ENCODE data around the gene LHX5. TPM values are rescaled to one million over a fixed set of nuclear protein-coding genes. Genes with fewer than 3 reads are reported as not detected.

Gene LHX5
- total RNA-seq = not detected
- not detected for polyA plus RNA-seq
- long read RNA-seq, donor 1 = 0 reads
- long read RNA-seq, donor 2 = 0 reads

DNA sequence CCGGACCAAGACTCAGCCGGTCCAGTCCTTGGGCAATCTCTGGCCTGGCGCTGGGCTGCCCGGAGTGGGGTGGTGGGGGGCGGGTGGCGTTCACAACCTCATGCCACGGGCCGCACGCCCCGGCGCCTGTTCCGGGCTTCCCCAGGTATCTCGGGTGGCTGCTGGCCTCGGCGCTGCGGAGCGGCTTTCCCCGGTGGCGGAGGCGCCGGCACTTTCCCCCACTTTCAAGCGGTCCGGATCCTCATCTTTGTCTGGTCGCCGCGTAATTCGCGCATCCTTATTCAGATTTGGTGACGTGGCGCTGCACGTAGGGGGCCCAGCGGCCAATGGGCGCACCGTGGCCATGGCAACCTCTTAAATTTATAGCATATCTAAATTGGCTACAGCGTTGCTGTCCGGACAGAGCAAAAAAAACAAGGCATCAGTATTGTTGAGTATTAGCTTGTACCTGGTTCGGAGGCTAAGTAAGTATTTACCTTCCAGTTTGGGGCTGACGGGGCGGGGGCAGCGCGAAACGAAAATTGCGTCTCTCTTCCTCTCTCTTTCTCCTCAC, at the start of gene LHX5:
TSS of gene LHX5 (minus strand) at position 253 of the 553 bp plus-strand sequence. CDS start 373 bp downstream, outside the sequence.
- WGBS, 5 donors = 4 to 7% (median 5%) methylated on average over 25 to 43 of the region's 43 CpGs
- Histone ChIP-seq H3K4me1 (peaks cover 11 to 62% (median 27%) of the 10 kb centered on the region in 6 donors), H3K36me3 (no peaks in the 10 kb centered on the region), H3K4me3 (no peak within 1 kb of the TSS), H3K27me3 (replicated peaks in 1 of 7) (peaks cover 0 to 100% (median 98%) of the 10 kb centered on the region in 7 donors), H3K9me3 (no peaks in the 10 kb centered on the region), H3K27ac (no peak within 1 kb of the TSS)
- TF ChIP-seq POLR2AphosphoS5 (IDR thresholded peaks at IDR 0.05) = no peak
- TF ChIP-seq, protein P1, sequence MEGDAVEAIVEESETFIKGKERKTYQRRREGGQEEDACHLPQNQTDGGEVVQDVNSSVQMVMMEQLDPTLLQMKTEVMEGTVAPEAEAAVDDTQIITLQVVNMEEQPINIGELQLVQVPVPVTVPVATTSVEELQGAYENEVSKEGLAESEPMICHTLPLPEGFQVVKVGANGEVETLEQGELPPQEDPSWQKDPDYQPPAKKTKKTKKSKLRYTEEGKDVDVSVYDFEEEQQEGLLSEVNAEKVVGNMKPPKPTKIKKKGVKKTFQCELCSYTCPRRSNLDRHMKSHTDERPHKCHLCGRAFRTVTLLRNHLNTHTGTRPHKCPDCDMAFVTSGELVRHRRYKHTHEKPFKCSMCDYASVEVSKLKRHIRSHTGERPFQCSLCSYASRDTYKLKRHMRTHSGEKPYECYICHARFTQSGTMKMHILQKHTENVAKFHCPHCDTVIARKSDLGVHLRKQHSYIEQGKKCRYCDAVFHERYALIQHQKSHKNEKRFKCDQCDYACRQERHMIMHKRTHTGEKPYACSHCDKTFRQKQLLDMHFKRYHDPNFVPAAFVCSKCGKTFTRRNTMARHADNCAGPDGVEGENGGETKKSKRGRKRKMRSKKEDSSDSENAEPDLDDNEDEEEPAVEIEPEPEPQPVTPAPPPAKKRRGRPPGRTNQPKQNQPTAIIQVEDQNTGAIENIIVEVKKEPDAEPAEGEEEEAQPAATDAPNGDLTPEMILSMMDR (IDR thresholded peaks at IDR 0.05 in 8 of 11, conservative IDR thresholded peaks at IDR 0.05 in 3 of 11) = no peak
- TF ChIP-seq POLR2A (IDR thresholded peaks at IDR 0.05) = no peak
- DNase-seq = no peak
- intact Hi-C loops (cut with DNase I; ENCODE audit: low total_unique reads) = no loop called here

DNA sequence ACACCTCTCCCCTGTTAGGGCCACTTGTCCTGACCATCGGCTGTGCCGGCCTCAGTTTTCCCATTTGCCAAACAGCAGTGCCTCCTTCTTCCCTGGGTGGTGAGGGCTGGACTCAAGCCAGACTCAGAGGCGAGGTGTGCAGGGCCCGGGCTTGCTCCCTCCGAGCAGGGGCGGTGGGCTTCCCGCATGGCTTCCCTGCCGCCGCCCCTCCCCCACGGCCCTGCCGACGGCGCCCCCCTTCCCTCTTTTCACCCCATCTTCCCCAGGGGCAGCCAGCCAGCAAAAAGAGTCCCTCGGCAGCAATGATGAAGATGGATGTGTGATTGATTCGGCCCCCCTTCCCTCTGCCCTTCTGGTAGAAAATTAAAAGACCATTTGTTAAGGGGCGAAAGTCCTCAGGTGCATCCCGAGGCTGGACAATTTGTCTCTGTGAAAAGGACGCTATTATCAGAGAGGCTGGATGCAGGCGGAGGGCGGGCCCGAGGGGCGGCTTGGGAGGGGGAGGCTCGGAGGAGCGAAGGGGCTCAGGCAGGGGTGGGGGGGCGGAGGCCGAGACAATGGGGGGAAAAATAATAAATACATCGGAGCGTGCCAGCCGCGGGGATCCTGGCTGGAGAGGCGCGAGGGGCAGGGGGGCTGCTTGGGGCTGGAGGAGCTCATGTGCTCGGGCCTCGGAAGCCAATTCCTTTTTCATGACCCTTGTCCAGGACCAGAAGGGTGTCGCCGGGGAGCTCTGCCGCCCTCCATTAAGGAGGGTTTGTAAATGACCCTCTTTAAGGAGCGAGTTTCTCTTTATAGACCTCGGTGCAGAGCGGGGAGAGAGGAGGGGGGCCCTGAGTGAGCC, 48.0 kb upstream of the LHX5 start:
- Histone ChIP-seq H3K4me3 (no peak overlapping the region), H3K4me1 (peaks cover 0 to 4% (median 0%) of the 10 kb centered on the region in 6 donors), H3K9me3 (peaks cover 0 to 6% (median 0%) of the 10 kb centered on the region in 8 donors), H3K27ac (no peak overlapping the region), H3K27me3 (replicated peaks in 1 of 7) (peaks cover 3 to 98% (median 49%) of the 10 kb centered on the region in 7 donors), H3K36me3 (no peaks in the 10 kb centered on the region)
- 5 to 8% (median 6%) methylated on average over 40 of the region's 40 CpGs for WGBS, 5 donors
- TF ChIP-seq POLR2AphosphoS5 (IDR thresholded peaks at IDR 0.05) (no peak), POLR2A (IDR thresholded peaks at IDR 0.05) (no peak)
- TF ChIP-seq, protein P1 (IDR thresholded peaks at IDR 0.05 in 8 of 11, conservative IDR thresholded peaks at IDR 0.05 in 3 of 11) = no peak
- no peak for DNase-seq
- intact Hi-C loops (cut with DNase I; ENCODE audit: low total_unique reads) = no loop called here

DNA sequence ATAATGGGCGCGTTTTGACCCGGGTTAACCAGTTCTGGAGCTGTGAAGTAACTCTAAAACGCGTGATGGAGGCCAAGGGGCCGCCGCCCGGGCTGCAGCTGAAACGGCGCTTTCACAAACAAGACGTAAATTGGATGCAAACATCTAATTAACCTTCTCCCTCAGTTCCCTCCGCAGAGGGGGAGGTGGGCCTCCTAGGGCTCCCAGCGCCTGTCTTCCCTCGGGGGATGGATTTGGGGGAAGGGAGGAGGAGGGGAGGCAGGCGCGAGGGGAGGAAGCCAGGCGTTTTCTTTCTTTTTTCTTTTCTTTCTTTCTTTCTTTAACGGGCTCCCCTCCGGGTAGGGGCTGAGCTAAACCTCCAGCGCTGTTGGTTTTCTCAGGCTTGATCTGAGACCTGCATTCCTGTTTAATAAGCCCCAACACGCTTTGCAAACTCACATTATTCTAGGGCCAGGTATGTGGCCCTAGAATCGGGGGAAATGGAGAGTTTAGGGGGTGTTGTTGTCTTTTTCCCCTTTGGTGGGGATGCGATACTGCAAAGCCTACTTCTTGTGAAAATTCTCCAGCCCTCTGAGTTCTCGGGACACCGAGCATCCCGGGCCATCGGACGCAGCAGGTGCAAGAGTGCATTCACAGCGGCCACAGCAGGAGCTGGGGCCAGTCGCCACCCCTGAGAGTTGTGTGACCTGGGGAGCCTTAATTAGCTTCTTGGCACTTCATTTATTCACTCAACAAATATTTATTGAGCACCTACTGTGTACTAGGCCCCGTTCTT, 43.6 kb upstream of the LHX5 start:
- H3K36me3 ChIP-seq = no peaks in the 10 kb centered on the region
- TF ChIP-seq, protein P1 (IDR thresholded peaks at IDR 0.05 in 8 of 11, conservative IDR thresholded peaks at IDR 0.05 in 3 of 11) = no peak
- TF ChIP-seq POLR2A (IDR thresholded peaks at IDR 0.05) (no peak), POLR2AphosphoS5 (IDR thresholded peaks at IDR 0.05) (no peak)
- no peak for DNase-seq
- peaks cover 0 to 4% (median 0%) of the 10 kb centered on the region in 6 donors for H3K4me1 ChIP-seq
- H3K9me3 ChIP-seq = peaks cover 0 to 6% (median 0%) of the 10 kb centered on the region in 8 donors
- WGBS, 5 donors = 5 to 7% (median 5%) methylated on average over 30 to 31 of the region's 31 CpGs
- intact Hi-C loops (cut with DNase I; ENCODE audit: low total_unique reads) = no loop called here
- H3K27ac ChIP-seq = no peak overlapping the region
- no peak overlapping the region for H3K4me3 ChIP-seq
- H3K27me3 ChIP-seq (replicated peaks in 1 of 7) = peaks cover 3 to 99% (median 55%) of the 10 kb centered on the region in 7 donors

All from spleen (tissue), 13 donors.